ENCODE results near the gene UTS2R.
A peak's percentile ranks its signal among the peaks of the same experiment; 100 is the strongest.

UTS2R gene

DNA sequence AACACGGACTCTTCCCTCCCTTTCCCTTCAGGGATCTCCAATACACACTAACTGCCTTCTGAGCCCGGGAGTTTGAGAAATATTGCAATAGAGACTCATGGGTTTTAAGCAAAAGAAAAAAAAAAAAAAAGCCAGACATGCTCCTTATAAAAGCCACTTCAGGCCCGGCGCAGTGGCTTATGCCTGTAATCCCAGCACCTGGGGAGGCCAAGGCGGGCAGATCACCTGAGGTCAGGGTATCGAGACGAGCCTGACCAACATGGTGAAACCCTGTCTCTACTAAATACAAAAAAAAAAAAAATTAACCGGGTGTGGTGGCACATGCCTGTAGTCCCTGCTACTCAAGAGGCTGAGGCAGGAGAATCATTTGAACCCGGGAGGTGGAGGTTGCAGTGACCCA, 44.2 kb downstream of the UTS2R start:
- peaks cover 23% of the 10 kb centered on the region for H4K20me1 ChIP-seq (ENCODE audit: insufficient read depth, low read length)
- TF ChIP-seq, protein P1, sequence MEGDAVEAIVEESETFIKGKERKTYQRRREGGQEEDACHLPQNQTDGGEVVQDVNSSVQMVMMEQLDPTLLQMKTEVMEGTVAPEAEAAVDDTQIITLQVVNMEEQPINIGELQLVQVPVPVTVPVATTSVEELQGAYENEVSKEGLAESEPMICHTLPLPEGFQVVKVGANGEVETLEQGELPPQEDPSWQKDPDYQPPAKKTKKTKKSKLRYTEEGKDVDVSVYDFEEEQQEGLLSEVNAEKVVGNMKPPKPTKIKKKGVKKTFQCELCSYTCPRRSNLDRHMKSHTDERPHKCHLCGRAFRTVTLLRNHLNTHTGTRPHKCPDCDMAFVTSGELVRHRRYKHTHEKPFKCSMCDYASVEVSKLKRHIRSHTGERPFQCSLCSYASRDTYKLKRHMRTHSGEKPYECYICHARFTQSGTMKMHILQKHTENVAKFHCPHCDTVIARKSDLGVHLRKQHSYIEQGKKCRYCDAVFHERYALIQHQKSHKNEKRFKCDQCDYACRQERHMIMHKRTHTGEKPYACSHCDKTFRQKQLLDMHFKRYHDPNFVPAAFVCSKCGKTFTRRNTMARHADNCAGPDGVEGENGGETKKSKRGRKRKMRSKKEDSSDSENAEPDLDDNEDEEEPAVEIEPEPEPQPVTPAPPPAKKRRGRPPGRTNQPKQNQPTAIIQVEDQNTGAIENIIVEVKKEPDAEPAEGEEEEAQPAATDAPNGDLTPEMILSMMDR (IDR thresholded peaks at IDR 0.05; ENCODE audit: borderline replicate concordance, extremely low read depth, low read length, poor library complexity, severe bottlenecking): no peak
- TF ChIP-seq EZH2 (IDR thresholded peaks at IDR 0.05; ENCODE audit: borderline replicate concordance, low read depth, low read length, severe bottlenecking): no peak
- peaks cover 37% of the 10 kb centered on the region for H3K4me1 ChIP-seq (ENCODE audit: insufficient read depth, low read length)

DNA sequence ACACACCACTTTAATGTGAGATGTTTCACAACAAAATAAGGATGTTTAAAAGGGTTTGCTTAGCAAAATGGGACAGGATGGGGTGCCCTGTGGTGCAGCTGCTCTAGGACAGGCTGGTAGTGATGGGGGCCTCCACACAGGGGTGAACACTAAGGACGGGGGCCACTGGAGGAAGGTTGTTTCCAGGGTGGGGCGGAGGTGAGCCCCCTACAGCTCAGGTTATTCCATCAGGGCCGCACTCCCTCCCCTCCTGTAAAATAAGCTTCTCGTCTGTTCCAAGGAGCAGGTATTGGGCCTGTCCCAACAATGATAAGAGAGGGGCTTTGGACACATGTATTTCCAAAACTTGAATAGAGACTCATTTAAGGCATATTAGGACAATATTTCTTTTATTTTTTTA, 44.7 kb downstream of the UTS2R start:
- Histone ChIP-seq H4K20me1 (ENCODE audit: insufficient read depth, low read length) (peaks cover 23% of the 10 kb centered on the region), H2AFZ (ENCODE audit: low read depth, low read length) (no peak overlapping the region), H3K79me2 (ENCODE audit: insufficient read depth, low read length) (peaks cover 46% of the 10 kb centered on the region), H3K4me2 (ENCODE audit: insufficient read depth, low read length) (no peak overlapping the region), H3K36me3 (ENCODE audit: insufficient read depth, low read length) (peaks cover 26% of the 10 kb centered on the region), H3K9me3 (ENCODE audit: insufficient read depth, low read length, severe bottlenecking) (no peaks in the 10 kb centered on the region), H3K27ac (ENCODE audit: low read length) (no peak overlapping the region), H3K27me3 (ENCODE audit: insufficient read depth, low read length, poor library complexity) (no peaks in the 10 kb centered on the region), H3K4me3 (ENCODE audit: low read depth in 1 of 2, low read length in 2 of 2) (no peak overlapping the region), H3K9ac (ENCODE audit: low read depth, low read length) (no peak overlapping the region), H3K4me1 (ENCODE audit: insufficient read depth, low read length) (peaks cover 37% of the 10 kb centered on the region)
- ATAC-seq (ENCODE audit: insufficient read depth, low read depth): no peak
- TF ChIP-seq, protein P1 (IDR thresholded peaks at IDR 0.05; ENCODE audit: borderline replicate concordance, extremely low read depth, low read length, poor library complexity, severe bottlenecking): no peak
- no peak for TF ChIP-seq EZH2 (IDR thresholded peaks at IDR 0.05; ENCODE audit: borderline replicate concordance, low read depth, low read length, severe bottlenecking)
- no peak for DNase-seq

More for the DNA sequence above, 44.2 kb downstream of the UTS2R start:
- ATAC-seq (ENCODE audit: insufficient read depth, low read depth) (no peak), DNase-seq (no peak)
- peaks cover 22% of the 10 kb centered on the region for H3K36me3 ChIP-seq (ENCODE audit: insufficient read depth, low read length)
- no peak overlapping the region for H3K27ac ChIP-seq (ENCODE audit: low read length)
- H3K9me3 ChIP-seq (ENCODE audit: insufficient read depth, low read length, severe bottlenecking): no peaks in the 10 kb centered on the region
- H3K9ac ChIP-seq (ENCODE audit: low read depth, low read length): no peak overlapping the region
- no peak overlapping the region for H3K4me3 ChIP-seq (ENCODE audit: low read depth in 1 of 2, low read length in 2 of 2)
- H2AFZ ChIP-seq (ENCODE audit: low read depth, low read length): no peak overlapping the region
- peaks cover 46% of the 10 kb centered on the region for H3K79me2 ChIP-seq (ENCODE audit: insufficient read depth, low read length)
- no peaks in the 10 kb centered on the region for H3K27me3 ChIP-seq (ENCODE audit: insufficient read depth, low read length, poor library complexity)
- no peak overlapping the region for H3K4me2 ChIP-seq (ENCODE audit: insufficient read depth, low read length)

DNA sequence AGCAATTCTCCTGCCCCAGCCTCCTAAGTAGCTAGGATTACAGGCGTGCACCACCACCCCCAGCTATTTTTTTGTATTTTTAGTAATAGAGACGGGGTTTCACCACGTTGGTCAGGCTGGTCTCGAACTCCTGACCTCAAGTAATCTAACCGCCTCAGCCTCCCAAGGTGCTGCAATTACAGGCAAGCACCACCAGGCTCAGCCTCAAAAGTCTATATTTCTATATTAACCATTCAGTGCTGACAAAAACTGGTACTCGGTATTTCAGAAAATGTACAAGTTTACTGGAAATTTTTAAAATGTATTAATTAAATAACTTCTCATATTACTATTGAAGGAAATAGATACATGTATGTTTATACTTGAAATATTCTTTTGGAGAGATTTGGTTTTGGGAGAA, 45.2 kb downstream of the UTS2R start:
- H3K4me3 ChIP-seq (ENCODE audit: low read depth in 1 of 2, low read length in 2 of 2): no peak overlapping the region
- no peak overlapping the region for H3K9ac ChIP-seq (ENCODE audit: low read depth, low read length)
- H3K27ac ChIP-seq (ENCODE audit: low read length): no peak overlapping the region
- no peaks in the 10 kb centered on the region for H3K27me3 ChIP-seq (ENCODE audit: insufficient read depth, low read length, poor library complexity)
- peaks cover 43% of the 10 kb centered on the region for H3K79me2 ChIP-seq (ENCODE audit: insufficient read depth, low read length)
- no peak for DNase-seq
- H3K36me3 ChIP-seq (ENCODE audit: insufficient read depth, low read length): peaks cover 31% of the 10 kb centered on the region
- ATAC-seq (ENCODE audit: insufficient read depth, low read depth): no peak
- TF ChIP-seq, protein P1 (IDR thresholded peaks at IDR 0.05; ENCODE audit: borderline replicate concordance, extremely low read depth, low read length, poor library complexity, severe bottlenecking): peak; percentile 28
- TF ChIP-seq EZH2 (IDR thresholded peaks at IDR 0.05; ENCODE audit: borderline replicate concordance, low read depth, low read length, severe bottlenecking): no peak
- H3K4me1 ChIP-seq (ENCODE audit: insufficient read depth, low read length): peaks cover 37% of the 10 kb centered on the region
- H3K4me2 ChIP-seq (ENCODE audit: insufficient read depth, low read length): no peak overlapping the region
- H2AFZ ChIP-seq (ENCODE audit: low read depth, low read length): no peak overlapping the region
- peaks cover 18% of the 10 kb centered on the region for H4K20me1 ChIP-seq (ENCODE audit: insufficient read depth, low read length)
- no peaks in the 10 kb centered on the region for H3K9me3 ChIP-seq (ENCODE audit: insufficient read depth, low read length, severe bottlenecking)

All from DND-41 (cell line).